GM21576 (cell line): ENCODE measurements around the gene LCE2A.
"Not testable (repeated sequence)": the region's sequence is repeated elsewhere in the genome, so short reads cannot be mapped to it uniquely, and the experiment has no call there.

Experiments used
- ATAC-seq: cut with Tn5 transposase; IDR thresholded peaks from one replicate; pipeline ENCODE4 v1.9.1; 2021; ENCODE audit warnings: mild to moderate bottlenecking, moderate library complexity; ENCODE audit not compliant: unreplicated experiment

LCE2A gene

GRCh38 chr1:152697701-152698600, at the start of gene LCE2A:
Gene LCE2A, plus strand, starts transcription at chr1:152698345. Its CDS starts 557 bp downstream, at chr1:152698902.
- ATAC-seq, result no peak

- ATAC-seq, result no peak
Measured at GRCh38 chr1:152654110-152654509, 44.0 kb upstream of the LCE2A start.

- no peak for ATAC-seq
Measured at GRCh38 chr1:152656459-152656858, 41.7 kb upstream of the LCE2A start.

GRCh38 chr1:152657677-152658076, 40.5 kb upstream of the LCE2A start:
- ATAC-seq, result no peak

- no peak for ATAC-seq
Measured at GRCh38 chr1:152658649-152659048, 39.5 kb upstream of the LCE2A start.

DNA sequence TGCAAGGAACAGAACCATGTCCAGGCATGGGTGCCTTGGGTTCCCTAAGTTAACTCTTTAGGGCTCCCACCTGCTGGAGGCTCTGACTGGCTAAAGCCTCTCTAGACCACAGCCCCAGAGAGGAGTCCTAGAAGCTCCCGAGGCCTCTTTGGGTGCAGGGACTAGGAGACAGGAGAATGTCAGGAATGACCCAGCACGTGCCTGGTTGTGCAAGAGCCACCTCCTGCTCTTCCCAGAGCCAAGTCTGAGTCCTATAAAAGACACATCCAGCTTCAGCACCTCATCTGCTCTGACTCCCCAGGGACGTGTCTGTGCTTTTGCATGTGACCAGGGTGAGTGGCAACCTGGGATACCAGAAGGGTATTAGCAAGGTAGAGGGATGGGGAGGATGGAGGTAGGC, 35.0 kb upstream of the LCE2A start, which contains the start of gene LCE2D:
Gene LCE2D (plus strand): TSS at position 283 of the 400 bp plus-strand sequence. CDS start 726 bp downstream, outside the sequence.
- ATAC-seq, result no peak

GRCh38 chr1:152666171-152666570, 32.0 kb upstream of the LCE2A start:
- ATAC-seq, result not testable (repeated sequence)

DNA sequence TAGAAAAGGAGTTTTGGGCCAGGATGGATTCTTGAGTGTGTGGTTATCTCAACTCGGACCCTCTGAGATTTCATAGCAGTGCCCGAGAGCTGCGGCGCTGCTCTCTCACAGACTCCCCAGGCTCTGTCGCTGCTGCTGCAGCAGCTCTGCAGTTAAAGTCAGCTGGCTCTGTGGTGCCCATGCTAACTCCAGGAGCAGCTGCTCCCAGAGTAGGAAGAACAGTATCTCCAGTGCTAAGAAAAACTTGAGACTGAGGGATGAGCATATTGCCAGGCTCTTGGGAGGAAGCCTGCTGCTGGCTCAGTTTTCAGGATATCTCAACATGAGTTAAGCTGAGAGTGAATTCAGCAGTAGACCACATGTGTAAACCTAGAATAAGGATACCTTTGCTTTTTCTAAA, 30.5 kb upstream of the LCE2A start:
- ATAC-seq, result no peak

GRCh38 chr1:152673016-152673415, 25.1 kb upstream of the LCE2A start:
- no peak for ATAC-seq

- not testable (repeated sequence) for ATAC-seq
Measured at GRCh38 chr1:152674983-152675382, 23.2 kb upstream of the LCE2A start, which contains the start of gene LCE2C. Gene LCE2C, plus strand, starts transcription at chr1:152675279. Its CDS starts 737 bp downstream, at chr1:152676016.

GRCh38 chr1:152679459-152679858, 18.7 kb upstream of the LCE2A start:
- no peak for ATAC-seq

DNA sequence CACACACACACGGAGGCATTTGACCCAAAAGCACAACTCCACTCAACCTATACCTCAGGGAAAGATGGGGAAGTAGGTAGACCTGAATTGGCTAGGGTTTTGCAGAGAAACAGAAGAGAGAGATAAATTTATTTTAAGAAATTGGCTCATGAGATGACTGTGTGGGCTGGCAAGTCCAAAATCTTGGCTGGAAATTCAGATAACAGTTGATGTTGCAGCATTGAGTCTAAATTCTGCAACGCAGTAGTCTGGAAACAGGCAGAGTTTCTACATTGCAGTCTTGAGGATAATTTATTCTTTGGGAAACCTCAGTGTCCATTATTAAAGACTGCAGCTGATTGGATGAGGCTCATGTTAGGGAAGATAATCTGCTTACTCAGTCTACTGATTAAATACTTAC, 16.5 kb upstream of the LCE2A start:
- no peak for ATAC-seq

DNA sequence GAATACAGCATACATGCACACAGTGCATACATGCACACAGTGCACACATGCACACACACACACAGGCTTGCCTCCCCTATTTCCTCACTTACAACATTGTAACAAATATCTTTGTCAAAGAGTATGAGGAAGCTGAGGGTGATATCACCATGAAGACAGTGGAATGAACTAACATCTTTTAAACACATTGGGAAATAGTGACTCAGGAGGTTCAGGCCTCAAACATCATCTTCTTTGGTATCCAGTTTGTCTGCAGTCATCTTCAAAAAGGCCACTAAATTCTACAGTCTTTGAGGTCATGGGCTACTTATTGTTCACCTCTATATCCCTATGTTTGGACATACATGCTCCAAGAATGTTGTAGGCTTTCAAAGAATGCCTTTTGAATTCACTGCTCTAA, 14.3 kb upstream of the LCE2A start:
- ATAC-seq, result no peak

DNA sequence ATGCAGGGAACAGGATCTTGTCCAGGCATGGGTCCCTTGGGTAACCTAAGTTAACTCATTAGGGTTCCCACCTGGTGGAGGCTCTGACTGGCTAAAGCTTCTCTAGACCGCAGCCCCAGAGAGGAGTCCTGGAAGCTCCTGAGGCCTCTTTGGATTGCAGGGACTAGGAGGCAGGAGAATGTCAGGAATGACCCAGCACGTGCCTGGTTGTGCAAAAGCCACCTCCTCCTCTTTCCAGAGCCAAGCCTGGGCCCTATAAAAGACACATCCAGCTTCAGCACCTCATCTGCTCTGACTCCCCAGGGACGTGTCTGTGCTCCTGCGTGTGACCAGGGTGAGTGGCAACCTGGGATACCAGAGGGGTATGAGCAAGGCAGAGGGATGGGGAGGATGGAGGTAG, 12.3 kb upstream of the LCE2A start, which contains the start of gene LCE2B:
Gene LCE2B (plus strand): TSS at position 301 of the 400 bp plus-strand sequence. CDS start 721 bp downstream, outside the sequence.
- not testable (repeated sequence) for ATAC-seq

- ATAC-seq, result no peak
Measured at GRCh38 chr1:152699746-152700145, 1.6 kb downstream of the LCE2A start.

GRCh38 chr1:152707860-152708259, 9.7 kb downstream of the LCE2A start, which contains the start of gene LCE4A:
Gene LCE4A, plus strand, starts transcription at chr1:152708160. Its CDS starts 916 bp downstream, at chr1:152709076.
- no peak for ATAC-seq

DNA sequence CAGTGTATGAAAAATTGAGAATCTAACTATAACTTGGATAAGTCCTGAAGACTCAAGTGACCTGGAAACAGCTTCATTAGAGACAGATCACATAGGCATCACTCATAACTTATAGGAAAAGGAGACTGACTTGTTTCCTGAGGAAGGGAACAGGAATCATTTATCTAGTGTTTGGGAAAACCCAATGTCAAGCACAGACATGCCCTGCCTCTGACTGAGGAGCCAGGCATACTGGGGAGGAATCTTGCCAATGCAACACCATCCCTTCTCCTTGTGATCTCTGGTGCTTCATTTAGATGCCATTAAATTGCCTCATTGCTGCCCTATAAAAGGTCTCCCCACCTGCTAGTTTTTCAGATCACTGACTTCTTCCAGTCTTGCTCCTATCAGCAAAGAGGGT, 20.1 kb downstream of the LCE2A start:
- ATAC-seq, result no peak

- ATAC-seq, result no peak
Measured at GRCh38 chr1:152725261-152725660, 27.1 kb downstream of the LCE2A start.

DNA sequence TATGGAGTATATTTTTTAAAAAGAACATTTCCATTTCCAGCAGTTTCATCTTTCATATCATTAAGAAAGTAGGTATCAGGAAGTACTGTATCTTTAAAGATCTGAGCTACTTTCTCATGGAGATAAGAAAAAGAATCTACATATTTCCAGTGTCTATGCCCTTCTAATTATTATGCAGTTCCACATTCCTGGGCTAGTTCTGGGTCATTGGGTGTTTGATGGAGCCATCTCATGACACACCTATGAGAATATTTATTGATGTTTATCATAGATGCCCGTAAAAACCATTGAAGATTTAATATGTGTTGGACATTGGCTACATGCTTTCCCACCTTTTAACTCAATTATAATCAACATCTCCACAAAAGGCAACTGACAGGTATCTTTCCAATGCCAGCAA, 30.8 kb downstream of the LCE2A start:
- ATAC-seq, result no peak

DNA sequence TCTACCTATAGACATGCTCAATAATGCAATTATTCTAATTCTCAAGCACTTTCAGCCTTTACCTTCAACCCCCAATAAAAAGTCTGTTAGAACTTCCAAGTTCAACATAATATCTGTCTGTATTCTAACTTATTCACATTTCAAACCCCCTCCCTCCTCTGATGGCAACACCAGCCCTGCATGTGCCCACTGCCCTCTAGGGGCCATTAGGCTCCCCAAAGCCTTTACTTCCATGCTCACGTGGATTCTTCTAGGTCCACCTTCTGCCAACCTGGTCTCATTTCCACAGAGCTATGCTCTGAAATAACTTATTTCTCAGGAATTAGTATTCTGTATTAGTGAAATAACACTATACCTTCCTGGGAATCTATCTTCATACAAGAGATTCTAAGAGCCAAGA, 37.5 kb downstream of the LCE2A start:
- ATAC-seq, result no peak

GRCh38 chr1:152737997-152738396, 39.9 kb downstream of the LCE2A start:
- no peak for ATAC-seq

GRCh38 chr1:152739841-152740240, 41.7 kb downstream of the LCE2A start:
- no peak for ATAC-seq
